Pancreas (tissue), 10 donors: Measurements from ENCODE around the gene RNF19B. TPM values are rescaled to one million over a fixed set of nuclear protein-coding genes. Genes with fewer than 3 reads are reported as not detected.

Experiments
- ATAC-seq, 4 donors: fragments of 200-7000 bp; cut with Tn5 transposase; one replicate each; pipeline versions ENCODE4 v1.8.0 to v1.9.1; 2020; ENCODE audit warnings: mild to moderate bottlenecking in 4 of 4, moderate library complexity in 4 of 4
- DNase-seq, 6 donors: peaks; one replicate each; pipeline ENCODE4 v3.0.0-alpha.2; 2020
- FAIRE-seq: peaks from 2 replicates; lab custom pipeline; 2012; peaks lifted over from hg19 to GRCh38; lab: Jason Lieb, UNC
- H3K27ac ChIP-seq, 4 donors: fragments of 200-600 bp; sonication (generic); 1 replicate in 3 of 4; 2 replicates in 1 of 4; pipeline versions ENCODE4 v1.5.0 to v1.8.0; 2020
- H3K27me3 ChIP-seq, 4 donors: fragments of 200-600 bp; one replicate each; pipeline ENCODE4 v1.8.0; 2021
- H3K36me3 ChIP-seq, 3 donors: fragments of 200-600 bp; sonication (generic) in 1 of 3; one replicate each; pipeline versions ENCODE4 v1.5.0 to v1.8.0; 2020 to 2021
- H3K4me1 ChIP-seq, 3 donors: fragments of 200-600 bp; one replicate each; pipeline ENCODE4 v1.8.0; 2021
- H3K4me3 ChIP-seq, 4 donors: fragments of 200-600 bp; sonication (generic) in 2 of 4; one replicate each; pipeline versions ENCODE4 v1.5.0 to v1.8.0; 2020 to 2021
- H3K9me3 ChIP-seq, 4 donors: fragments of 200-600 bp; one replicate each; pipeline ENCODE4 v1.8.0; 2021
- WGBS, 2 donors: extraction: QIAGEN DNeasy Blood & Tissue Kit; methylation state at CpG; one replicate each; pipeline ENCODE4 v1.1.7; 2013; 5-methylcytosine and 5-hydroxymethylcytosine counted together
- intact Hi-C, 3 donors: fragments of 100-400 bp; cut with DNase I; formaldehyde crosslinking; loops; one replicate each; pipeline versions ENCODE4 v1.11.1 to v1.14.2; 2022
- polyA plus RNA-seq, 2 donors: library from polyadenylated mRNA; stranded (reverse); fragments of 200-250 nt; gene quantifications; one replicate each; pipeline ENCODE4 v1.2.3, GENCODE V29; 2013
- total RNA-seq, 6 donors: library from RNA; stranded (reverse); fragmentation: NEBNext Ultra II Directional in 4 of 6; extraction: Animal tissue kit (Norgen Biotek cat#: 25700) in 4 of 6; gene quantifications; one replicate each; pipeline versions ENCODE4 v1.2.1 to v1.2.4, GENCODE V29; 2021 to 2023
- TF ChIP-seq, protein P1 (sequence below), 4 donors: fragments of 200-600 bp; sonication (generic) in 3 of 4; IDR thresholded peaks; one replicate each; pipeline versions ENCODE4 v1.5.0 to v1.8.0; 2021; ENCODE audit warnings: antibody characterized with exemption in 4 of 4
- donor health status: healthy with polysubstance abuse.
- donor health status: DM: no; HTN: no; CAD: no; lungs with moderate emphysema.
- donor health status: DM: no; HTN: no; CAD: no.
- donor health status: control.
- donor health status: control.
- donor health status: Bipolar disorder and iron deficiency.
- donor health status: DM: yes; HTN: yes; CAD: no.
- donor health status: DM: no; HTN: no; CAD: no.
- donor health status: DM: no; HTN: no; CAD: no.
- donor health status: DM: yes; HTN: yes; CAD: no.

Gene RNF19B, protein sequence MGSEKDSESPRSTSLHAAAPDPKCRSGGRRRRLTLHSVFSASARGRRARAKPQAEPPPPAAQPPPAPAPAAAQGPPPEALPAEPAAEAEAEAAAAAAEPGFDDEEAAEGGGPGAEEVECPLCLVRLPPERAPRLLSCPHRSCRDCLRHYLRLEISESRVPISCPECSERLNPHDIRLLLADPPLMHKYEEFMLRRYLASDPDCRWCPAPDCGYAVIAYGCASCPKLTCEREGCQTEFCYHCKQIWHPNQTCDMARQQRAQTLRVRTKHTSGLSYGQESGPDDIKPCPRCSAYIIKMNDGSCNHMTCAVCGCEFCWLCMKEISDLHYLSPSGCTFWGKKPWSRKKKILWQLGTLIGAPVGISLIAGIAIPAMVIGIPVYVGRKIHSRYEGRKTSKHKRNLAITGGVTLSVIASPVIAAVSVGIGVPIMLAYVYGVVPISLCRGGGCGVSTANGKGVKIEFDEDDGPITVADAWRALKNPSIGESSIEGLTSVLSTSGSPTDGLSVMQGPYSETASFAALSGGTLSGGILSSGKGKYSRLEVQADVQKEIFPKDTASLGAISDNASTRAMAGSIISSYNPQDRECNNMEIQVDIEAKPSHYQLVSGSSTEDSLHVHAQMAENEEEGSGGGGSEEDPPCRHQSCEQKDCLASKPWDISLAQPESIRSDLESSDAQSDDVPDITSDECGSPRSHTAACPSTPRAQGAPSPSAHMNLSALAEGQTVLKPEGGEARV
- total RNA-seq (10 to 100 TPM in 2 of 6 donors, 1 to 10 TPM in 4; 5.4 to 16.3 (median 8.0) TPM), polyA plus RNA-seq (1 to 10 TPM; 2.3 to 8.1 TPM)

DNA sequence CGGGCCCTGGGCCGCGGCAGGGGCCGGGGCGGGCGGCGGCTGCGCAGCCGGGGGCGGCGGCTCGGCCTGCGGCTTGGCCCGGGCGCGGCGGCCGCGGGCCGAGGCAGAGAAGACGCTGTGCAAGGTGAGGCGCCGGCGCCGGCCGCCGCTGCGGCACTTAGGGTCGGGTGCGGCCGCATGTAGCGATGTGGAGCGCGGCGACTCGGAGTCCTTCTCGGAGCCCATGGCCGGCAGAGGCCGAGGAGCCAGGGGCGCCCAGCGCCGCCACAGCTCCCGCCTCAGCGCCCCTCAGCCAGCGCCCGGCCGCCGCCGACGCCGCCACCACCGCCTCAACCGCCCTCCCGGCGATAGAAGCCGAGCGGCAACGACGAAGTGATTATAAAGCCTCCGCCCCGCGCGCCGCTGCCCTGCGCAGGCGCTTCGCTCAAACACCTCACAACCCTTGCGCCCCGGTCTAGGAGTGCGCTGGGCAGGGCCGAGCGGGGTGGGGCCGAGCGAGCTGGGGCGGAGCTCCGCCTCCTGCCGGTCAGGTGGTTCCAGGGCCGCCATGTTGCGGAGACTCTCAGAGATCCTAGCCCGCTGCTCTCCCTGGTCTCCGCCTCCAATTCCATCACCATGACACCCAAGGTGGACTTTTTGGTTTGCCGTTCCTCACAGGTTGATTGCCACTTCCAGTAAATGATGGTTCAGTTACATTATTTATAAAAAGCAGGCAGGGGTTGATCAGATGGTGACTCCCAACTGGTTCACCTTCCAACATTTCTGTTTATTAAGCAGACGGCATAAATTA lies at the start of gene RNF19B:
TSS of gene RNF19B (minus strand) at position 349 of the 790 bp plus-strand sequence. CDS start at position 225, 124 bp downstream.
- intact Hi-C loops = no loop called here
- peak; percentile 95 to 98 (median 96) for DNase-seq
- WGBS, 2 donors = 1% methylated on average over 41 to 83 of the region's 83 CpGs
- H3K4me1 ChIP-seq = peaks cover 0 to 27% (median 12%) of the 10 kb centered on the region in 3 donors
- no peaks in the 10 kb centered on the region for H3K9me3 ChIP-seq
- H3K27me3 ChIP-seq = no peaks in the 10 kb centered on the region
- peak within 1 kb of the TSS; percentile 78 to 93 (median 87) for H3K27ac ChIP-seq
- no peak for FAIRE-seq
- ATAC-seq = peak; percentile 93 to 98 (median 96)
- TF ChIP-seq, protein P1, sequence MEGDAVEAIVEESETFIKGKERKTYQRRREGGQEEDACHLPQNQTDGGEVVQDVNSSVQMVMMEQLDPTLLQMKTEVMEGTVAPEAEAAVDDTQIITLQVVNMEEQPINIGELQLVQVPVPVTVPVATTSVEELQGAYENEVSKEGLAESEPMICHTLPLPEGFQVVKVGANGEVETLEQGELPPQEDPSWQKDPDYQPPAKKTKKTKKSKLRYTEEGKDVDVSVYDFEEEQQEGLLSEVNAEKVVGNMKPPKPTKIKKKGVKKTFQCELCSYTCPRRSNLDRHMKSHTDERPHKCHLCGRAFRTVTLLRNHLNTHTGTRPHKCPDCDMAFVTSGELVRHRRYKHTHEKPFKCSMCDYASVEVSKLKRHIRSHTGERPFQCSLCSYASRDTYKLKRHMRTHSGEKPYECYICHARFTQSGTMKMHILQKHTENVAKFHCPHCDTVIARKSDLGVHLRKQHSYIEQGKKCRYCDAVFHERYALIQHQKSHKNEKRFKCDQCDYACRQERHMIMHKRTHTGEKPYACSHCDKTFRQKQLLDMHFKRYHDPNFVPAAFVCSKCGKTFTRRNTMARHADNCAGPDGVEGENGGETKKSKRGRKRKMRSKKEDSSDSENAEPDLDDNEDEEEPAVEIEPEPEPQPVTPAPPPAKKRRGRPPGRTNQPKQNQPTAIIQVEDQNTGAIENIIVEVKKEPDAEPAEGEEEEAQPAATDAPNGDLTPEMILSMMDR (IDR thresholded peaks at IDR 0.05) = no peak
- H3K36me3 ChIP-seq = no peaks in the 10 kb centered on the region
- peak within 1 kb of the TSS; percentile 79 to 92 (median 86) for H3K4me3 ChIP-seq

DNA sequence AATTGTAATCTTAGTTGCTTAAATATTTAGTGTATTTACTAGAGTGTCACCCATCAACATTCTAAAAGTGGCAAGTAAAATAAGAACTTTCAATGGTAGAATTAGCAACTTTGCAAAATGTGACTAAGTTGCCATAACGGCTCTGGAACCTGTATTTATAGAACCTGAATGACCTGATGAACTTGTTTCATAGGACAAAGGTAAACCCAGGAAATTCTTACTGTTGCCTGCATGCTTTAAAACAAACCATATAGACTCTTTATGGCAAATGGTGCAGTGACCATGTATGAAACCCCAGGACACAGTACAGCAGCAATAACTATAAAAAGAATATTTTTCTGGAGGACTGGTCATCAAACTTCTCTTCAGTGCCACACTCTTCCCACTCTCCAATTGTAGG lies 49.2 kb upstream of the RNF19B start:
- intact Hi-C loops = no loop called here
- TF ChIP-seq, protein P1 (IDR thresholded peaks at IDR 0.05) = no peak
- Histone ChIP-seq H3K9me3 (no peaks in the 10 kb centered on the region), H3K36me3 (peaks cover 0 to 21% (median 4%) of the 10 kb centered on the region in 3 donors), H3K4me3 (no peak overlapping the region), H3K27ac (no peak overlapping the region), H3K27me3 (no peaks in the 10 kb centered on the region), H3K4me1 (peaks cover 15 to 45% (median 25%) of the 10 kb centered on the region in 3 donors)
- WGBS, 2 donors = 28 to 39% methylated on average over 1 of the region's 1 CpG
- ATAC-seq = no peak
- DNase-seq = no peak
- FAIRE-seq = no peak

DNA sequence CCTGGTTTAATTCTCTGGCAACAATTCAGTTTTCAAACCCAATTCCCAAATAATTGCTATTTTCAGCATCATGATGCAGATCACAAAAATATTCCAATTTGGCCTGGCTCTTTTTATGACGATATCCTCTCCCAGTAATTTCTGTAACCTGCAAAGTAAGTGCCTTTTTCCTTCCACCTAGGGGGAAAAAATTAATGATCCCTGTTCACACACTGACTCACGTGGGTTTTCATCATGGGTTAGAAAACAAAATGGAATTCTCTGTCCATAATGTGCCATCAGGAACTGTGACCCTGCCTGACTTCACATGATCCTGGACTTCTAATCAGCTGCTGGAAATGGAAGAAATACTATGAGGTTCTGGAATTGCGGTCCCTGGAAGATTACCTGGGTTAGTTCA lies 47.6 kb upstream of the RNF19B start:
- WGBS, 2 donors = 78 to 80% methylated on average over 3 of the region's 3 CpGs
- no peak for DNase-seq
- Histone ChIP-seq H3K27ac (peak overlapping the region in 3 of 4 donors; percentile 1 to 79 (median 70)), H3K4me1 (peaks cover 20 to 61% (median 34%) of the 10 kb centered on the region in 3 donors), H3K9me3 (no peaks in the 10 kb centered on the region), H3K27me3 (no peaks in the 10 kb centered on the region), H3K36me3 (peaks cover 0 to 5% (median 4%) of the 10 kb centered on the region in 3 donors), H3K4me3 (no peak overlapping the region)
- FAIRE-seq = no peak
- TF ChIP-seq, protein P1 (IDR thresholded peaks at IDR 0.05) = no peak
- intact Hi-C loops = no loop called here
- no peak for ATAC-seq

DNA sequence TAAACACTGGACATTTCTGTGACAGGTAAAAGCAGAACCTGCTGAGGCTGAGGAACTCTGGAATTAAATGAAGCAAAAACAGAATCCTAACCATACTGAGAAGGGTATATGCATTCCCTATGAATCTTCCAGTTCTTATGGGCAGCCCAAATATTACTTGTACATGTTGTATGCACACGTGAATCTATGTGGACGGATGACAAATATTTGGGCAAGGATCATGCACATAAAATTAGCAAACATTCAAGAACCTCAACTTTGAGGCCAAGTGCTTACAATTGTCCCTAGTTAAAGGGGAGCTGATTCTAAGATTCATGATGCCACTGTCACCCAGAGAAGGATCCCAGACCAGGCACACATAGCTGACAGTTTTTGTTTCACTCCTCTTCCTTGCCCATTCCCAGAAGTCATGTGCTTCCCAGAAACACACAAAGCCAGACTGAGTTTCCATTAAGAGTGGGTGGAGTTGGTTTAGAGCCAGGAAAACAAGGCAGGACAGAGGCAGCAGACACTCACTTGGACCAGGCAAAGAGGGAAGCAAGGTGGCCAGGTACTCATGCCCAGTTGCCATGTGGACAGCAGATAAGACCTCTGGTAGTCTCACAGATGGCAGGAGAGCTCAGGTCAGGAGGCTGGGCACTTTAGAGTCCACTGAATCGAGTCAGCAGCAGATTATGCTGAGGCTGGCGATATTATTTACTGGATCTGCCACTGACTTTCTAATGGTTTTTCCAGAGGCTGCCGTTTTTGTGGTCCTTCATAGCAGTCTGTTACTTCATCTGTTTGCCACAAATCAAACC lies 46.5 kb upstream of the RNF19B start:
- H3K36me3 ChIP-seq = peaks cover 0 to 4% (median 4%) of the 10 kb centered on the region in 3 donors
- peaks cover 24 to 65% (median 34%) of the 10 kb centered on the region in 3 donors for H3K4me1 ChIP-seq
- H3K27ac ChIP-seq = peak overlapping the region in 3 of 4 donors; percentile 35 to 79 (median 70)
- 23 to 36% methylated on average over 5 of the region's 5 CpGs for WGBS, 2 donors
- intact Hi-C loops = no loop called here
- no peak overlapping the region for H3K4me3 ChIP-seq
- TF ChIP-seq, protein P1 (IDR thresholded peaks at IDR 0.05) = no peak
- FAIRE-seq (no peak), DNase-seq (peak in 5 of 6 donors; percentile 53 to 92 (median 68)), ATAC-seq (peak; percentile 79 to 87 (median 84))
- H3K27me3 ChIP-seq = no peaks in the 10 kb centered on the region
- H3K9me3 ChIP-seq = no peaks in the 10 kb centered on the region
